Epidermal melanocyte (primary cell): ENCODE measurements around the gene SERPINB10.
"Not testable (repeated sequence)": the region's sequence is repeated elsewhere in the genome, so short reads cannot be mapped to it uniquely, and the experiment has no call there.

ENCODE experiments used
- DNase-seq: peaks from one replicate; pipeline ENCODE4 v3.0.0; 2011; ENCODE audit warnings: low spot score; ENCODE audit not compliant: insufficient read length

SERPINB10 gene

GRCh38 chr18:63892566-63892965, 15.2 kb upstream of the SERPINB10 start:
- DNase-seq: no peak

GRCh38 chr18:63894106-63894772, 13.5 kb upstream of the SERPINB10 start:
- no peak for DNase-seq

GRCh38 chr18:63895190-63895589, 12.6 kb upstream of the SERPINB10 start:
- no peak for DNase-seq

- DNase-seq: no peak
These were observed 10.7 kb upstream of the SERPINB10 start for GRCh38 chr18:63897072-63897471.

- no peak for DNase-seq
These were observed 8.6 kb upstream of the SERPINB10 start for GRCh38 chr18:63899206-63899605.

GRCh38 chr18:63903851-63904570, 3.7 kb upstream of the SERPINB10 start:
- DNase-seq: no peak

- DNase-seq: no peak
These were observed 3.1 kb upstream of the SERPINB10 start for GRCh38 chr18:63904694-63905093.

GRCh38 chr18:63905361-63905760, 2.4 kb upstream of the SERPINB10 start:
- no peak for DNase-seq

- no peak for DNase-seq
These were observed 1.7 kb upstream of the SERPINB10 start for GRCh38 chr18:63906056-63906455.

GRCh38 chr18:63908858-63909257, 1.1 kb downstream of the SERPINB10 start:
- DNase-seq: no peak

- no peak for DNase-seq
These were observed 2.1 kb downstream of the SERPINB10 start for GRCh38 chr18:63909870-63910269.

GRCh38 chr18:63917817-63918216, 10.1 kb downstream of the SERPINB10 start:
- no peak for DNase-seq

GRCh38 chr18:63922049-63922448, 14.3 kb downstream of the SERPINB10 start:
- no peak for DNase-seq

- DNase-seq: no peak
These were observed 16.8 kb downstream of the SERPINB10 start for GRCh38 chr18:63924551-63924950.

- no peak for DNase-seq
These were observed 20.6 kb downstream of the SERPINB10 start for GRCh38 chr18:63928331-63928730.

GRCh38 chr18:63929369-63929768, 21.6 kb downstream of the SERPINB10 start:
- not testable (repeated sequence) for DNase-seq

- DNase-seq: no peak
These were observed 23.1 kb downstream of the SERPINB10 start for GRCh38 chr18:63930773-63931354.

- peak; percentile 53 for DNase-seq
These were observed 28.6 kb downstream of the SERPINB10 start for GRCh38 chr18:63936156-63936931.

- no peak for DNase-seq
These were observed 29.2 kb downstream of the SERPINB10 start for GRCh38 chr18:63936932-63937393.

- DNase-seq: no peak
These were observed 32.2 kb downstream of the SERPINB10 start for GRCh38 chr18:63940008-63940407.

- not testable (repeated sequence) for DNase-seq
These were observed 32.8 kb downstream of the SERPINB10 start for GRCh38 chr18:63940543-63941050.
